Activated CD4-positive, alpha-beta memory T cell treated with anti-CD3 and anti-CD28 coated beads for 36 hours (primary cell): ENCODE measurements around the gene CATSPER1. TPM values are rescaled to one million over a fixed set of nuclear protein-coding genes. Genes with fewer than 3 reads are reported as not detected.
"Not testable (repeated sequence)": the region's sequence is repeated elsewhere in the genome, so short reads cannot be mapped to it uniquely, and the experiment has no call there.

Experiments used
- CTCF ChIA-PET: fragments of 350-600 bp; sonication (Branson Sonifier 250); formaldehyde crosslinking; loops from one replicate; lab custom pipeline; 2021; ENCODE audit warnings: antibody characterized with exemption, inconsistent platforms; lab: Charles Lee
- POLR2A ChIA-PET: fragments of 350-600 bp; sonication (Branson Sonifier 250); formaldehyde crosslinking; loops from one replicate; lab custom pipeline; 2021; ENCODE audit warnings: antibody characterized with exemption; lab: Charles Lee
- DNase-seq: peaks from one replicate; pipeline ENCODE4 v3.0.0-alpha.2; 2020
- H3K27ac Mint-ChIP-seq: one replicate; pipeline ENCODE4 v1.8.0; 2021; ENCODE audit warnings: mixed read lengths
- H3K27me3 Mint-ChIP-seq: one replicate; pipeline ENCODE4 v1.8.0; 2021; ENCODE audit warnings: mixed read lengths
- H3K36me3 Mint-ChIP-seq: one replicate; pipeline ENCODE4 v1.8.0; 2021; ENCODE audit warnings: mixed read lengths
- H3K4me1 Mint-ChIP-seq: one replicate; pipeline ENCODE4 v1.8.0; 2021; ENCODE audit warnings: low read depth, mixed read lengths
- H3K4me3 Mint-ChIP-seq: one replicate; pipeline ENCODE4 v1.8.0; 2021; ENCODE audit warnings: mild to moderate bottlenecking, mixed read lengths
- H3K9me3 Mint-ChIP-seq: one replicate; pipeline ENCODE4 v1.8.0; 2021; ENCODE audit warnings: mixed read lengths
- intact Hi-C: fragments of 100-400 bp; cut with micrococcal nuclease; formaldehyde crosslinking; loops from one replicate; pipeline ENCODE4 v1.15.1; 2023
- total RNA-seq, 2 experiments: library from RNA; stranded (reverse); gene quantifications; one replicate each; pipeline ENCODE4 v1.2.3, GENCODE V29; 2021

The CATSPER1 gene
- total RNA-seq, 2 experiments from 2014 or later = not detected

DNA sequence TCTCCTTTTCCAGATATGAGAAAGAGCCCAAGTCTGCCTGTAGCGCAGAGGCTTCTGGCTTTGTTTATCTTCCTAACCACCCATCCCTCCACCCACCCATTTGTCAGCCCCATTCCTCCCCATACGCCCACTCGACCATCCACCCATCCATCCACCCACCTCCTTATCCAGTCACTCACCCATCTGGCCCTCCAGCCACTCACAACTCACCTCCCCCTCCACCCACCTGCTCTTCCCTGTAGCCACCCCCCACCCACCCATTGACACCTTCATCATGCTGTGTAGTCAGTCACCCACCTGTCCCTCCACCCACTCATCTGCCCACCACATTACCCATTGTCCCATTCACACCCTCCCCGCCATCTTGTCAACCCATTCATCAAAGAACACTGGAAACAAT is 9.0 kb downstream of the CATSPER1 start:
- Mint-ChIP-seq H3K27ac (no peak overlapping the region), H3K9me3 (no peaks in the 10 kb centered on the region), H3K27me3 (peaks cover 14% of the 10 kb centered on the region), H3K36me3 (no peaks in the 10 kb centered on the region), H3K4me1 (peaks cover 18% of the 10 kb centered on the region), H3K4me3 (no peak overlapping the region)
- no peak for DNase-seq
- ChIA-PET POLR2A (no interaction called here), CTCF (no interaction called here)
- intact Hi-C loops = no loop called here

- Mint-ChIP-seq H3K4me3 (no peak overlapping the region), H3K9me3 (no peaks in the 10 kb centered on the region), H3K4me1 (peaks cover 17% of the 10 kb centered on the region), H3K27me3 (peaks cover 18% of the 10 kb centered on the region), H3K27ac (no peak overlapping the region), H3K36me3 (no peaks in the 10 kb centered on the region)
- DNase-seq = no peak
- ChIA-PET CTCF (no interaction called here), POLR2A (no interaction called here)
- intact Hi-C loops = no loop called here
Observed at GRCh38 chr11:66016793-66017177, 9.5 kb downstream of the CATSPER1 start.

DNA sequence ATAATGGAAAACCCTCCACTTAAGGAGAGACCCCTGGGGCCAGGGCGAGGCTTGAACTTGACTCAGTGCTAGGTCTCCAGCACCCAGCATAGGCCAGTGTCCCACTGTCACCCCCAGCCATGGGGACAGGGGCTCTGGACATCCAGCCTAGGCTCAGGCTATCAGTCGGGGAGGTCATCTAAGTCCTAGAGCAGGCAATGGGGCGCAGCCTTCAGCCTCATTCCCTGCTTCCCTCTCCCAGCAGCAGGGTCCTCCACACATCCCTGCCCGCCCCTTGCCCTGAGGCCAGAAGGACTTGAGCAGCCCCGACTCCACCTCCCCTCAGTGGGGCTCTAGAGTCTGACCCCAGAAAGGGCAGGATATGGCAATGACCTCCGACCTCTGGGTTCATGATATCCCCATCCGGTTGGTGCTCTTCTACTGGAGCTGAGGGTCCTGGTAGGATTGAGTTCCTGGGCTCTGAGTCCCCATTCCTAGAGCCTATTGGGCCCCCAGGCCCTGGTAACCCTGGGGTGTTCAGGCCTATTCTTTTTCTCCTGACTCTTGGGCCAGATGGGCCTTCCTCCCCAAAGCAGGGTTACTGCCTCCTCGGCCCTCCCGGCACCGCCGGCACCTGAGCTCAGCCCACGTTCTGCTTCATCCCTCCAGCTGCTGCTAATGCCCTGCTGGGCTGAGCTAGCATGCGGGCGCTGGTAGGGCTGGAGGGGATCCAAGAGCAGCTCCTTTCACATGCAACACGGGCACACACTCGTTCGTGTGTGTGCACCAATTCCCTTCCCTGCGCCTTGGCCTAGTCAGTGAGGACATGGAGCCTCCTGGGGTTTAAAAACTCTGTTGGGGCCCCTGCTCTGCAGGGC is 10.1 kb downstream of the CATSPER1 start:
- POLR2A ChIA-PET = no interaction called here
- no peaks in the 10 kb centered on the region for H3K36me3 Mint-ChIP-seq
- peaks cover 12% of the 10 kb centered on the region for H3K4me1 Mint-ChIP-seq
- CTCF ChIA-PET = no interaction called here
- DNase-seq = no peak
- intact Hi-C loops = no loop called here
- H3K4me3 Mint-ChIP-seq = no peak overlapping the region
- H3K27ac Mint-ChIP-seq = no peak overlapping the region
- no peaks in the 10 kb centered on the region for H3K9me3 Mint-ChIP-seq
- H3K27me3 Mint-ChIP-seq = peaks cover 21% of the 10 kb centered on the region

- Mint-ChIP-seq H3K4me3 (no peak overlapping the region), H3K27me3 (peaks cover 21% of the 10 kb centered on the region), H3K9me3 (no peaks in the 10 kb centered on the region), H3K27ac (no peak overlapping the region), H3K36me3 (no peaks in the 10 kb centered on the region), H3K4me1 (peaks cover 10% of the 10 kb centered on the region)
- DNase-seq = no peak
- intact Hi-C loops = no loop called here
- POLR2A ChIA-PET = no interaction called here
- CTCF ChIA-PET = no interaction called here
Observed at GRCh38 chr11:66015454-66015881, 10.8 kb downstream of the CATSPER1 start.

DNA sequence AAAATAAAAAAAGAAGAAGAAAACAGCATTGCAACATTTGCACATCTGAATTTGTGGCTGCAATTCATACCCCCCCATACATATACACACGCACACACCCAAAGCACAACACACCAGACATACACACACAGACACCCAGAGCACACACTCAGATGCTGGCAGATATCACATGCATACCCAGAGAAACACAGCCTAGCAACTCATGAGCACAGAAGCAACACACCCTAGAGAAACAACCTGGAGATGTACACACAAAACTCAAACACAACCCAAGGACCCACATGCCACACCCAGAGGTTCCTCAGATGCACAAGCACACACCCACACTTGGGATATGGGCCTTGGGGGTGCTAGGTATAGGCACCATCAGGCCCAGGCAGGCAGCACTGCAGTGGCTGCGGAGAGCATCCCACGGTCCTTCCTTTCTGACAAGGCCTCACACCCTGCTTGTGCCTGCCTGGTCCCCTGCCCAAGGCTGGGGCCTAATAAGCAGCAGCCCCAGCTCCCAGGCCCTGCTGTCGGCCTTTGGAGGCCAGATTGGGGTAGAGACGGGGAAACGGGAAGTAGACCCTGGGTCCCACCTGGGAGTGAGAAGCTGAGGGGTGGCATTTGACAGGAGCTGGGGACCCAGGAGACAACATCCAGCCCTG is 11.3 kb downstream of the CATSPER1 start:
- POLR2A ChIA-PET = no interaction called here
- intact Hi-C loops = no loop called here
- Mint-ChIP-seq H3K4me1 (peaks cover 9% of the 10 kb centered on the region), H3K36me3 (no peaks in the 10 kb centered on the region), H3K27ac (peak overlapping the region; percentile 3), H3K4me3 (no peak overlapping the region), H3K27me3 (peaks cover 21% of the 10 kb centered on the region), H3K9me3 (no peaks in the 10 kb centered on the region)
- CTCF ChIA-PET = no interaction called here
- no peak for DNase-seq

- Mint-ChIP-seq H3K36me3 (no peaks in the 10 kb centered on the region), H3K4me3 (no peak overlapping the region), H3K9me3 (no peaks in the 10 kb centered on the region), H3K4me1 (peaks cover 9% of the 10 kb centered on the region), H3K27ac (no peak overlapping the region), H3K27me3 (peaks cover 21% of the 10 kb centered on the region)
- DNase-seq = no peak
- intact Hi-C loops = no loop called here
- ChIA-PET POLR2A (no interaction called here), CTCF (interaction anchor here (1.2 to 4.1 kb wide), 2 partner anchors 9 to 24 kb away, joined by 3 to 21 read pairs; no protein-coding TSS in a partner anchor)
Observed at GRCh38 chr11:66013762-66014100, 12.5 kb downstream of the CATSPER1 start.

GRCh38 chr11:66012946-66013761 is 13.1 kb downstream of the CATSPER1 start:
- CTCF ChIA-PET = interaction anchor here (1.2 to 4.1 kb wide), 2 partner anchors 9 to 23 kb away, joined by 3 to 21 read pairs; no protein-coding TSS in a partner anchor
- POLR2A ChIA-PET = no interaction called here
- H3K27me3 Mint-ChIP-seq = peaks cover 21% of the 10 kb centered on the region
- no peaks in the 10 kb centered on the region for H3K36me3 Mint-ChIP-seq
- no peak for DNase-seq
- H3K4me1 Mint-ChIP-seq = peaks cover 9% of the 10 kb centered on the region
- H3K27ac Mint-ChIP-seq = no peak overlapping the region
- intact Hi-C loops = no loop called here
- no peak overlapping the region for H3K4me3 Mint-ChIP-seq
- H3K9me3 Mint-ChIP-seq = no peaks in the 10 kb centered on the region

- POLR2A ChIA-PET = no interaction called here
- peaks cover 21% of the 10 kb centered on the region for H3K27me3 Mint-ChIP-seq
- intact Hi-C loops = no loop called here
- no peak for DNase-seq
- no peak overlapping the region for H3K4me3 Mint-ChIP-seq
- H3K27ac Mint-ChIP-seq = no peak overlapping the region
- no peaks in the 10 kb centered on the region for H3K9me3 Mint-ChIP-seq
- no peaks in the 10 kb centered on the region for H3K36me3 Mint-ChIP-seq
- H3K4me1 Mint-ChIP-seq = peaks cover 6% of the 10 kb centered on the region
- CTCF ChIA-PET = interaction anchor here (0.7 to 4.1 kb wide), 5 partner anchors 10 to 233 kb away, joined by 3 to 21 read pairs (median 3); partner anchors contain the start of gene FIBP
Observed at GRCh38 chr11:66012371-66012945, 13.8 kb downstream of the CATSPER1 start.

DNA sequence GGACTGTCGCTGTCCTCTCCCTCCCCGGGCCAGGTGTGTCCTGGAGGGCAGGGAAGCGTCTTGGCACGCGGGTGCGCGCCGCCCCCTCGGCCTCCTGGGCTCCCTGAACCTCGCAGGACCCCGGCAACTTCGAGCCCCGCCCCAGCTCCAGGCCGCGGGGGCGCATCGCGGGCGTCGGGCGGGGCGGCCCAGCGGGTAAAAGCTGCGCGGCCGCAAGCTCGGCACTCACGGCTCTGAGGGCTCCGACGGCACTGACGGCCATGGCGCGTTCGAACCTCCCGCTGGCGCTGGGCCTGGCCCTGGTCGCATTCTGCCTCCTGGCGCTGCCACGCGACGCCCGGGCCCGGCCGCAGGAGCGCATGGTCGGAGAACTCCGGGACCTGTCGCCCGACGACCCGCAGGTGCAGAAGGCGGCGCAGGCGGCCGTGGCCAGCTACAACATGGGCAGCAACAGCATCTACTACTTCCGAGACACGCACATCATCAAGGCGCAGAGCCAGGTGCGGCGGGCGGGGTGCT is 14.4 kb downstream of the CATSPER1 start, which contains the start of gene CST6:
TSS of gene CST6 (plus strand) at position 224 of the 519 bp plus-strand sequence. CDS start at position 261, 37 bp downstream.
- H3K36me3 Mint-ChIP-seq = no peaks in the 10 kb centered on the region
- POLR2A ChIA-PET = no interaction called here
- no peaks in the 10 kb centered on the region for H3K9me3 Mint-ChIP-seq
- CTCF ChIA-PET = interaction anchor here (0.7 to 4.1 kb wide), 4 partner anchors 11 to 232 kb away, joined by 3 to 21 read pairs (median 6); partner anchors contain the start of gene FIBP
- no peak within 1 kb of the TSS for H3K27ac Mint-ChIP-seq
- H3K4me1 Mint-ChIP-seq = peaks cover 2% of the 10 kb centered on the region
- no peak within 1 kb of the TSS for H3K4me3 Mint-ChIP-seq
- DNase-seq = no peak
- H3K27me3 Mint-ChIP-seq = peaks cover 21% of the 10 kb centered on the region
- intact Hi-C loops = no loop called here

DNA sequence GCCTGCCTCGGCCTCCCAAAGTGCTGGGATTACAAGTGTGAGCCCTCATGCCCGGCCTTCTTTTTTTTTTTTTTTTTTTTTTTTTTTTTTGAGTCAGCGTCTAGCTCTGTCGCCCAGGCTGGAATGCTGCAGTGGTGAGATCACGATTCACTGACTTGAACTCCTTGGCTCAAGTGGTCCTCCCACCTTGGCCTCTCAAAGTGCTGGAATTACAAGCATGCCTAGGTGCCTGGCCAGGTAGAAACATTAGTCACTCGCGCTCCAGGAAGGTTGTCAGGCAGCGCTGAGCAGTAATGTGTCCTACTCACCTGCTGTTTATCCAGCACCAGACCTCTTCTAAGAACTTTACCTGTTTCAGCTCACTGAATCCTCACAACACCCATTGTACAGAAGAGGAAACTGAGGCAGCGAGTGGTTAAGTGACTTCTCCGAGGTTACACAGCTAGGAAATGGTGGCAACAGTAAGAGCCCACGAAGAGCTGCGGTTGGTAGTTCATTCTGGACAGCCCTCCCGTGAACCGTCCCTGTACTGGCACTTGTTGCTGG is 15.0 kb downstream of the CATSPER1 start:
- ChIA-PET CTCF (interaction anchor here (0.7 to 4.1 kb wide), 4 partner anchors 11 to 231 kb away, joined by 3 to 21 read pairs (median 6); partner anchors contain the start of gene FIBP), POLR2A (no interaction called here)
- peaks cover 21% of the 10 kb centered on the region for H3K27me3 Mint-ChIP-seq
- H3K4me1 Mint-ChIP-seq = peaks cover 2% of the 10 kb centered on the region
- H3K9me3 Mint-ChIP-seq = no peaks in the 10 kb centered on the region
- intact Hi-C loops = no loop called here
- no peak for DNase-seq
- no peak overlapping the region for H3K4me3 Mint-ChIP-seq
- H3K27ac Mint-ChIP-seq = no peak overlapping the region
- no peaks in the 10 kb centered on the region for H3K36me3 Mint-ChIP-seq

DNA sequence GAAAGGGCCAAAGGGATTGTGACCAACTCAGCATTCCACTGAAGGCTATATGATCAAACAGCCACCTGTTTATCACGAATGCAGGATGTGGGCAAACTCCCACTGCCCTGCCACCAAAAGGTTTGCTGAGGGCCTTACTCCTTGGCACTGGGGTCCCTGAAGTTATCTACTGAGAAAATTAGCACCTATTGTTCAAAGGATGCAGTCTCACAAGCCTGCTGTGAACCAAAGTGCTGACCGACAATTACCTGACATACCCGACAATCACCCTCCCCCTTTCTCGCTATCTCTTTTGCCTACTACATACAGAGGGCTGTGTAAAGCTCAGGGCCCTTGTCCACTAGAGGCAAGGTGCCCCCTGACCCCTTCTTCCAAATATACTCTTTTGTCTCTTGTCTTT is 16.2 kb downstream of the CATSPER1 start:
- CTCF ChIA-PET = interaction anchor here (1.5 to 4.1 kb wide), 3 partner anchors 12 to 58 kb away, joined by 4 to 21 read pairs (median 15); no protein-coding TSS in a partner anchor
- H3K27ac Mint-ChIP-seq, H3K9me3 Mint-ChIP-seq, DNase-seq, H3K36me3 Mint-ChIP-seq, H3K4me3 Mint-ChIP-seq, H3K4me1 Mint-ChIP-seq, POLR2A ChIA-PET, intact Hi-C loops: not testable (repeated sequence)
- H3K27me3 Mint-ChIP-seq = peaks cover 21% of the 10 kb centered on the region
